HEK293 (cell line): ENCODE measurements around the gene ARHGEF2.

Source experiments
- BCL11B ChIP-seq: fragments of 450-650 bp; formaldehyde crosslinking; IDR thresholded peaks from 2 replicates; pipeline ENCODE4 v1.5.1; 2016; ENCODE audit warnings: low read depth, missing biosample characterization, missing genetic modification characterization
- FEZF1 ChIP-seq: fragments of 450-650 bp; formaldehyde crosslinking; IDR thresholded peaks from 2 replicates; pipeline ENCODE4 v1.5.1; 2016; ENCODE audit warnings: missing biosample characterization, missing genetic modification characterization
- IKZF3 ChIP-seq: fragments of 450-650 bp; IDR thresholded peaks from 2 replicates; pipeline ENCODE4 v1.5.0; 2018; ENCODE audit warnings: missing biosample characterization, mild to moderate bottlenecking, missing genetic modification characterization, moderate library complexity
- KLF16 ChIP-seq: fragments of 450-650 bp; formaldehyde crosslinking; IDR thresholded peaks from 2 replicates; pipeline ENCODE4 v1.5.1; 2017; ENCODE audit warnings: missing biosample characterization, missing genetic modification characterization
- KLF7 ChIP-seq: fragments of 450-650 bp; formaldehyde crosslinking; IDR thresholded peaks from 2 replicates; pipeline ENCODE4 v1.5.1; 2016; ENCODE audit warnings: missing biosample characterization, missing genetic modification characterization, borderline replicate concordance
- PRDM10 ChIP-seq: fragments of 450-650 bp; formaldehyde crosslinking; IDR thresholded peaks from 2 replicates; pipeline ENCODE4 v1.5.1; 2016; ENCODE audit warnings: missing biosample characterization, missing genetic modification characterization
- SP2 ChIP-seq: fragments of 450-650 bp; formaldehyde crosslinking; IDR thresholded peaks from 2 replicates; pipeline ENCODE4 v1.5.1; 2016; ENCODE audit warnings: missing biosample characterization, missing genetic modification characterization
- ZBTB17 ChIP-seq: fragments of 450-650 bp; formaldehyde crosslinking; IDR thresholded peaks from 2 replicates; pipeline ENCODE4 v1.5.1; 2016; ENCODE audit warnings: missing biosample characterization, missing genetic modification characterization
- ZEB2 ChIP-seq: fragments of 450-650 bp; formaldehyde crosslinking; IDR thresholded peaks from 2 replicates; pipeline ENCODE4 v1.5.1; 2016; ENCODE audit warnings: missing biosample characterization, missing genetic modification characterization
- ZNF280D ChIP-seq: fragments of 450-650 bp; formaldehyde crosslinking; IDR thresholded peaks from 2 replicates; pipeline ENCODE4 v1.5.1; 2016; ENCODE audit warnings: missing biosample characterization, missing genetic modification characterization
- ZNF341 ChIP-seq: fragments of 450-650 bp; formaldehyde crosslinking; IDR thresholded peaks from 2 replicates; pipeline ENCODE4; 2016; ENCODE audit warnings: low read depth, missing biosample characterization, missing genetic modification characterization
- ZNF37A ChIP-seq: fragments of 450-650 bp; IDR thresholded peaks from 2 replicates; pipeline ENCODE4 v1.5.1; 2018; ENCODE audit warnings: missing biosample characterization, missing genetic modification characterization
- ZNF449 ChIP-seq: fragments of 450-650 bp; formaldehyde crosslinking; IDR thresholded peaks from 2 replicates; pipeline ENCODE4 v1.5.1; 2017; ENCODE audit warnings: missing biosample characterization, mild to moderate bottlenecking, missing genetic modification characterization, moderate library complexity
- ZNF561 ChIP-seq: fragments of 450-650 bp; IDR thresholded peaks from 2 replicates; pipeline ENCODE4 v1.5.1; 2018; ENCODE audit warnings: missing biosample characterization, missing genetic modification characterization, borderline replicate concordance
- ZNF585B ChIP-seq: fragments of 450-650 bp; formaldehyde crosslinking; IDR thresholded peaks from 2 replicates; pipeline ENCODE4 v1.5.1; 2016; ENCODE audit warnings: missing biosample characterization, missing genetic modification characterization
- ZNF600 ChIP-seq: fragments of 450-650 bp; formaldehyde crosslinking; IDR thresholded peaks from 2 replicates; pipeline ENCODE4 v1.5.1; 2016; ENCODE audit warnings: missing biosample characterization, missing genetic modification characterization
- ZNF639 ChIP-seq: fragments of 450-650 bp; formaldehyde crosslinking; IDR thresholded peaks from 2 replicates; pipeline ENCODE4 v1.5.1; 2016; ENCODE audit warnings: missing biosample characterization, missing genetic modification characterization
- ZNF664 ChIP-seq: fragments of 450-650 bp; formaldehyde crosslinking; IDR thresholded peaks from 2 replicates; pipeline ENCODE4 v1.5.1; 2016; ENCODE audit warnings: missing biosample characterization, missing genetic modification characterization
- ZNF768 ChIP-seq: fragments of 450-650 bp; formaldehyde crosslinking; IDR thresholded peaks from 2 replicates; pipeline ENCODE4 v1.5.1; 2018; ENCODE audit warnings: missing biosample characterization, mild to moderate bottlenecking, missing genetic modification characterization
- ZSCAN30 ChIP-seq: fragments of 450-650 bp; IDR thresholded peaks from 2 replicates; pipeline ENCODE4 v1.5.1; 2018; ENCODE audit warnings: missing biosample characterization, mild to moderate bottlenecking, missing genetic modification characterization, moderate library complexity

The ARHGEF2 gene

GRCh38 chr1:155976062-155976912, 2.1 kb downstream of the ARHGEF2 start (continued):
- peak; percentile 78 for TF ChIP-seq PRDM10
- TF ChIP-seq ZNF561 (tag by site-specific recombination) = peak; percentile 20; the same call in 1 of the 2 replicates
- TF ChIP-seq ZNF585B (tag by site-specific recombination) = no peak
- TF ChIP-seq ZNF449 (tag by site-specific recombination) = 0 out of 2 replicates have a peak, but pooled peaks have one; percentile 39
- no peak for TF ChIP-seq ZNF768 (tag by site-specific recombination)
- TF ChIP-seq ZSCAN30 (tag by site-specific recombination) = peak; percentile 88
- peak; percentile 98 for TF ChIP-seq FEZF1
- peak; percentile 45; the same call in 1 of the 2 replicates for TF ChIP-seq ZBTB17
- TF ChIP-seq SP2 (tag by site-specific recombination) = peak; percentile 64
- no peak; the same call in 1 of the 2 replicates for TF ChIP-seq BCL11B (tag by site-specific recombination)
- peak; percentile 98 for TF ChIP-seq ZNF600 (tag by site-specific recombination)
- peak; percentile 23; the same call in 1 of the 2 replicates for TF ChIP-seq ZEB2 (tag by site-specific recombination)
- no peak for TF ChIP-seq ZNF639 (tag by site-specific recombination)
- TF ChIP-seq ZNF37A (tag by site-specific recombination) = no peak
- peak; percentile 62 for TF ChIP-seq IKZF3
- TF ChIP-seq ZNF664 = no peak
- TF ChIP-seq ZNF280D (tag by site-specific recombination) = no peak
- peak; percentile 57; the same call in 1 of the 2 replicates for TF ChIP-seq KLF16
- TF ChIP-seq KLF7 (tag by site-specific recombination) = 0 out of 2 replicates have a peak, but pooled peaks have one; percentile 57
- TF ChIP-seq ZNF341 = peak; percentile 90
